GM19240 (cell line): ENCODE results near the gene ANKRD13A.
"Not testable (repeated sequence)": the region's sequence is repeated elsewhere in the genome, so short reads cannot be mapped to it uniquely, and the experiment has no call there.

ENCODE experiments used
- DNase-seq: peaks from one replicate; pipeline ENCODE4 v3.0.0; 2011; ENCODE audit warnings: low spot score; ENCODE audit not compliant: insufficient read length

The ANKRD13A gene

DNA sequence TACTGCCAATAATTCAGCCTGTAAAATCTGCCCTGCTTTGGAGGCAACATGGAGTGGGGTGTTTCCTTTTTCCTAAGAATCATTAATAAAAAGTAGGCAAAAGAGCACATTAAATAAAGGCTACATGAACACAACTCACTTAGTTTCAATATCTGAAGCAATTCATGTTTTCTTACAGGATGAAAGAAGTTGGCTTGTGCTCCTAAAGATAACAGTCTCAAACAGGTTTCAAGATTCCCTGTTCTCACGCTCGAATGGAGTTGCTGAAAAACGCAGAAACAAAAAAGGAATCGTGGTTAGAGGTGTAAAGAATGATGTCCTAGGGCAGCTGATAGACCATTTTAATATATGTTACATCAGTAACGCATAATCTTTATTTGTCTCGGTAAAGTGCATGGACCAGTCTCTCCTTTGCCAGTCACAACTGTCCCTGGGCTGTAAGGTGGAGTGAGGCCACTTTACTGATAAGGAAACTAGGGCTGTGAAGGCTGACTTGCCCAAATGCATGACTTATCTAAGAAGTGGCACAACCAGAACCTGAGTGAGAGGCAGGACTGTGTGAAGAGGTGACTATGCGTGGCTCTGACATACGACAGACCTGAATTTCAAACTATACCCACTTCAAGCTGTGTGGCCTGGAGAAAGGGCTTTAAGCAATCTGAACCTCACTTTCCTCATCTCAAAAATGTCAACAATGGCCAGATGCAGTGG, 15.6 kb upstream of the ANKRD13A start:
- no peak for DNase-seq

DNA sequence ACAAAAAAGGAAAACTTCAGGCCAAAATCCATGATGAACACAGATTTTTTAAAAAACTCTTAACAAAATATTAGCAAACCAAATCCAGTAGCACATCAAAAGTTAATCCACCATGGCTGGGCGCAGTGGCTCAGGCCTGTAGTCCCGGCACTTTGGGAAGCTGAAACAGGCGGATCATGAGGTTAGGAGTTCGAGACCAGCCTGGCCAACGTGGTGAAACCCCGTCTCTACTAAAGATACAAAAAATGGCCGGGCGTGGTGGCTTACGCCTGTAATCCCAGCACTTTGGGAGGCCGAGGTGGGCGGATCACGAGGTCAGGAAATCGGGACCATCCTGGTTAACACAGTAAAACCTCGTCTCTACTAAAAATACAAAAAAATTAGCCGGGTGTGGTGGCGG, 13.0 kb upstream of the ANKRD13A start:
- DNase-seq = not testable (repeated sequence)

DNA sequence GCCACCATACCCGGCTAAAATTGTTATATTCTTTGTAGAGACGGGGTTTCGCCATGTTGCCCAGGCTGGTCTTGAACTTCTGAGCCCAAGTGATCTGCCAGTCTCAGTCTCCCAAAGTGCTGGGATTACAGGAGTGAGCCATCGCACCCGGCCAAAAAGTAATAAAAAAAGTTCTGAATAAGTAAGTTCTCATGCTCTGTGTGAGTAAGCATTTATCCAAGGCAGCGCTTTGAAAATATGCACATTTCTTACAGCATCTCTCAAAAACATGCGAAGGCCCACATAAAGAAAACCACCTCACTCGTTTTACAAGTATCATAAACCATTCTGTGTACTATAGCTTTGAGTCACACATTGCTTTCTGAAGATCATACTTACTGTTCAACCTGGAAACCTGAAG, 11.6 kb upstream of the ANKRD13A start:
- DNase-seq = no peak

DNA sequence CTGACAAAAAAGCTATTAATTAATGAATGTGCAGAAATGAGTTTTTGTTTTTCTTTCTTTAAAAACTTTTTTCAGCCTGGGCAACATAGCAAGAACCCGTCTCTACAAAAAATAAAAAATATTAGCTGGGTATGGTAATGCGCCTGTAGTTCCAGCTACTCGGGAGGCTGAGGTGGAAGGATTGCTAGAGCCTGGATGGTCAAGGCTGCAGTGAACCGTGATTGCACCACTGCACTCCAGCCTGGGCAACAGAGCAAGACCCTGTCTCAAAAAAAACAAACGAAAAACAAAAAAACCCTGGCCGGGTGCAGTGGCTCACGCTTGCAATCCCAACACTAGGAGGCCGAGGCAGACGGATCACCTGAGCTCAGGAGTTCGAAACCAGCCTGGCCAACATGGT, 11.0 kb upstream of the ANKRD13A start:
- DNase-seq = no peak

DNA sequence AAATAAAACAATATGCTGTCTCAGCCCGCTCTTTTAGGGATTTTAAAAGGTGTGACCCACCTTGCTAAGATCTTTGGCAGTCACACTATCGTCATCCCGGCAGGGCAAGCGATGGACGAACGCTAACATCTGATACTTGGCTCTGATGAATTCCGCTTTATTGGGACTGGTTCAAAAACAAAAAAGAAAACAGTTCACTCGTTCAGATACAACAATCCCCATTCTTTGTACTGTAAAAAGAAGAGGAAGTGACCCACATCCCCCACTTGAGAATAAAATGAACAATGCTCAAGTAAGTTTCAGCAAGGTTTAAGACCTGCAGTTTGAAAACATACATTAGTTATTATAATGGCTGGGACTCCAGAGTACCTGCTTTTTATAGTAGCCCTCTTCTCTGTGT, 10.3 kb upstream of the ANKRD13A start:
- DNase-seq = no peak

DNA sequence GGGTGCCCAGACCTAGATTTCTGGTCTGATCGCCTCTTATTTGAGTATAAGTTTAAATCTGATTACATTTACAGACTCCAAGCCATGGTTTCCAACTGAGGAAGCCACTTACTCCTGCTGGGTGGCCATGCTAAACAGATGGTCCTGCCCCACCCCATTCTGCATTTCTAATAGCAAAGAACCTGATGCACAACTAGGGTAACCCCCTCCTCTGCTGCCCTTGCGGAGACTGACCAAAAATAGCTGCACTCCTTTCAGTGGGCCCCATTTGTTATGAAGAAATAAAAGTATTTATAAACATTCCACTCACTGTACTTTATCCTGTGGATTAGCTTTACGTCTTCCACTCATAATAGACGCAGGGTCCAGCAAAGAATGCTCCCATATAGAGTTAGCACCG, 9.8 kb upstream of the ANKRD13A start:
- no peak for DNase-seq

DNA sequence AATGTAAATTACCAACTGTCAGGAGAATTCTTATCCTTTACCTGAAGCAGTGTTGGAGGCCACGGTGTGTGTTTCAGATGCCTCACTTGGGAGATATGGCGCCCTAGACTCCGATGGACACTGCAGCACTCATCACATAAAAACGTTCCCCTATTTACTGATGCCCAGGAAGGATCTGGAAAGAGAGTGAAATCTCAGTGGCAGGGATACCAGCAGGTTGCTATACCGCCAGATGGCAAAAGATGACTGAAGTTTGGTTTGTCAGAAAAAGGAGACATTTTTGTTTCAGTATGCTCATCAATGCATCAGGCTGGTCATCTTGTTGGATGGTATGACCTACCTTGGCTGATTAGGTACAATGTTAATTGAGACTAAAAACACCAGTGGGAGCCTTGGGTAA, 7.6 kb upstream of the ANKRD13A start:
- DNase-seq = no peak

DNA sequence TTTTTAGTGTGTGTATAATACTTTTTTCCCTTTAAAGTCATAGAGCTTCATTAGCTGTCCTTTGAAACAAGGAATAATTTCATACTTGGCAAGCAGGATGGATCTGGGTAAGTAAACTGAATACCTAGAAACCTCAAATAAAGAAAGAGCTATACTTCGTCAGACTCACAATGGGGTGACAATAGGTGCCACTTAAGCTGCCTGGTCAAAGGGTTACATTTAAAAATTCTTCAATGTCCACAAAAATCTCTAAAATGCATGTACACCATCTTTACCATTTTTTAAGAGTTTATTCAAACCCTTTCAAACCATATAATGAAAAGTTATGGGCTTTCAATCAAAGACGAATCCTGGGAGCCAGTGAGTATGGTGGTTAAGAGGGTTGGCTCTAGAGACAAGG, 6.1 kb upstream of the ANKRD13A start:
- no peak for DNase-seq

DNA sequence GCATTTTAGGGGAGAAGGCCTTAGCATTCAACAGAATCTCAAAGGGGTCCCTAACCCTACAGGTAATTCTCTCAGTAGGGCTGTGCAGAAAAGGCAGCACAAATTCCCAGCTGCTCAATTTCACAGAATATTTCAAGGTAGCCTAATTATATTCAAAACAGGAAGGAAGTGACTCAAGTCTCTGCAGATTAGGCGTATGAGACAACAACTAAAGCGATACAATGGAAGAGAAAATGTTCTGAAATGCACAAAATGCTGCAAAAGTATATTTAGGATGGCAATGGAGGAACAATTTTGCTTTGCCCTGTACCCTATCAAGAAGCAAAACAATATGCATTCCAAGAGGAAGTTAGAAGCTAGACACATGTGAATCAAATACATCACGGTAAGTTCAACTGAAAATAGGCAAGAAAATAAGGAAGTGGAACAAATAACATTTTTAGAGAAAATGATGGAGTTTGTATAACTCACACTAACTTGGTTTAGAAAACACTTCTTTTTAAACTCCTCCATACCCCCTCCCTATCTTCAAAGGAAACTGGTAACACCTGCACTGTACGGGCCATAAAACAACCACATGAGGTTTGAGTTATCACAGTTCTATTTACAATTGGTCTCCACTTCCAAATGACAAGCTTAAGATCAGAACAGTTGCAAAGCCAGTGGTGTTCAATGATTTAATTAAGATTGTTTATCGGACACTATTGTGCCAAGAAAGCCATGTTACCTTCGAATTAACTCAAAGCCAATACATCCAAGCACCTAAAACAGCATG, 4.6 kb upstream of the ANKRD13A start:
- no peak for DNase-seq

DNA sequence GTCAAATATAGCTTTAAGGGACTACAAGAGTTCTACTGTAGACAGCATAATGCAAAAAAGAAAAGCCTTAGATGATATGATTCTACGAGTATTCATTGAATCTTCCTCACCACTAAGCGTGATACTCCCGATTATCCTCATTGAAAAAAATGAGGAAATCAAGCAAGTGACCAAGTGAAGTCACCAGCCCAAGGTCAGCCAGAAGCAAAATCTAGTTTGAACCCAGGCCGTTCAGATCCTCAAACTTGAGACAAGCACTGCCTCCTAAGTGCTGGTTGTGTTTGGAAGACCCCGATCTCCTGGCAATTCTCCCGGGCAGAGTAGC, 3.9 kb upstream of the ANKRD13A start:
- no peak for DNase-seq

DNA sequence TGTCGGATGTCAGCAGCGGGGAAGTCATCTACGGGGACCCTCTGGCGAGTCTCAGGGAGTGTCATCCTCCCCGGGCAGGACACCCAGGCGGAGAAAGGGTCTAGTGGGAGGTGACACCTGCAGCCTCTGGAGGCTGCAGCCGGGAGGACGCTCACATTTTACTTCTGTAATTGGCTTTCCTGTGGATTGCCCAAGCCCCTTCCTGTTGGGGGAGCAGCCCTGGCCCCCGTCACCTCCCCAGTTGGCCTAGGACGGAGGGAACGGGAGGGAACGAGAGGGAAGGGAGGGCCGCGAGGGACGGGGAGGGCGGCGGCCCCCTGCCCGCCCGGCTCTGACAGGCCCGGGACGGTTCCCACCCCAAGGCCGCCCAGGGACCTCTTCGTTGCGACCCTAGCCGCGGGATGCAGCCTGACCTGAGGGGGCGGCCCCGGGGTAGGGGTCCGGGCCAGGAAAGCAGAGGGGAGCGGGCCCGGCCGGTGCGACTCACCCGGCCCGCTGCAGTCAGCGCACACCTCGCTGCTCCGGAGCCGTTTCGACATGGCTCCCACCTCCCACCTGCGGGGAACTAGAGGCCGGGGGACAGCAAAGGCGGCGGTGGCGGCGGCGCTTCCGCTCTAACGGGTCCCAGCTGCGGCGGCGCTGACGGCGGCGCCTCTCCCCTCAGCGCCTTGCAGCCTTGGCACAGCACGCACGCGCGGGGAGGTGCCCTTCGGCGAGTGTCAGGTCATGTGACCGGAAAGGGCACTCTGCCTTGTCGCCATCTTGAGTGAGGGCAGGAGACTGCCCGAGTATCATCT, 3.3 kb upstream of the ANKRD13A start, which contains the start of gene GIT2:
Gene GIT2 (minus strand): TSS at position 683 of the 797 bp plus-strand sequence. CDS start 144 bp downstream, at position 539.
- peak; percentile 88 for DNase-seq

DNA sequence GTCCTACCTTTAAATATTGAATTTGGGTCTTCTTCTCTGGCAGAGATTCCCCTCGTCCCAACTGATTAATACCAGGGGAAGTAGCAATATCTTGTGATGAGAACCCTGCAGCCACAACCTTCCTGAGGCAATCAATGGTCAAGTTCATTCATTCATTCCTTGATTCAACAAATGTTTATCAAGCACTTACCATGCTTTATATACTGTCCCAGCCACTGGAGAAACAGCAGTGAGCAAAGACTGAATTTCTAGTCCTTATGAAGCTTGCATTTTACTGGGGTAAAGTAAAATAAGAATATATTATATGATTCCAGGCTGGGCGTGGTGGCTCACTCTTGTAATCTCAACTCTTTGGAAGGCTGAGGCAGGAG, 2.8 kb upstream of the ANKRD13A start:
- DNase-seq = no peak

DNA sequence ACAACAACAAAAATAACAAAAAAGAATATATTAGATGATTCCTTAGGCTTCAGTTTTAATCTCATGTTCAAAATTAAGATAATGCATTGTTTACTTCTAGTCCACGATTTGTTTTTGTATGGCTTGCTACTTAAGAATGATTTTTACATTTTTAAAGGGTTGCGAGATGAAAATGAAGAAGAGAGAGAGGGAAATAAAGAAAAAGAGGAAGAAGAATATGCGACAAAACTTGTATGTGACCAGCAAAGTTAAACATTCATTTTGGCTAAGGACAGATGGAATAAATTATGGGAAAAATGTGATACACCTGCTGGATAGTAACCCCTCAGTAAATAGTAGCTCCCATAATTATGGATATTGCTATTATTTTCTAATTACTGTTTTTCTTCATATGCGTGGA, 1.8 kb upstream of the ANKRD13A start:
- no peak for DNase-seq

DNA sequence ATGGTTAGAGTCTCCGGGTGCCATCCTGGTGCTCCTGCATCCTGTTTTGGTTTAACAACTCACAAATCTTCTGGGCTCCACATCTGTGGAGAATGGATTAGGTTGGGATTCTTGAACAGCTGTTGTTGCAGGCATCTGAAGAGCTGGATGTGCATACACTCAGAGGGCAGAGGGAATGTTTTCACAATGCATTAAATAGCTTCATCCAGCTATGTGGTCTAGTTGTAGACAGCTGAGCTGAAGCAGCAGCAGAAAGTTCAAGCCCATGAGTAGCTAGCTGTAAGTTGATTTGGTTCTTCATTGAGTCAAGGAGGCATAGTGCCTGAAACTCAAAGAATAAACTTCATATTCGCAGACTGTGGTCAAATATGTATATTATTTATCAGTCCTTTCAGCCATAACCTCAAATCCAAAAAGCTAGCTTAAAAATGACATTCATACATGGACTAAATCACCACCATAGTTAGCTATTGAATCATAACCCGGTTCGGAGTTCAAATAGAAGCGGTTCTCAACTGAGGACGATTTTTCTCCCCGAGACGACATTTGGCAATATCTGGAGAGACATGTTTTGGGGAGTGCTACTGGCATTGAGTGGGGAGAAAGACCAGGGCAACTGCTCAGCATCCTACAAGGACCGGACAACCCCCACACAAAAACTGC, 858 bp upstream of the ANKRD13A start:
- no peak for DNase-seq

DNA sequence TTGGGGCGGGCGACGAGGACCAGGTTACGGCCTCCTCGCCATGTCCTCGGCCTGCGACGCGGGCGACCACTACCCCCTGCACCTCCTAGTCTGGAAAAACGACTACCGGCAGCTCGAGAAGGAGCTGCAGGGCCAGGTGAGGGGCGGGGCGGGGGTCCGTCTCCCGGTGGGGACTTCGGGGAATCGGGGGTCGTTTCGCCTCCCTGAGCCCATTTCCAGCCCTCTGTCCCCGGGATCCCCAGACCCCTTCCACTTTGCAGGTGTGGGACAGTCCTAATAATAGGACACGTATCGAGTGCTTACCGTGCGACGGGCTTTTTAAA, 380 bp downstream of the ANKRD13A start:
- no peak for DNase-seq

DNA sequence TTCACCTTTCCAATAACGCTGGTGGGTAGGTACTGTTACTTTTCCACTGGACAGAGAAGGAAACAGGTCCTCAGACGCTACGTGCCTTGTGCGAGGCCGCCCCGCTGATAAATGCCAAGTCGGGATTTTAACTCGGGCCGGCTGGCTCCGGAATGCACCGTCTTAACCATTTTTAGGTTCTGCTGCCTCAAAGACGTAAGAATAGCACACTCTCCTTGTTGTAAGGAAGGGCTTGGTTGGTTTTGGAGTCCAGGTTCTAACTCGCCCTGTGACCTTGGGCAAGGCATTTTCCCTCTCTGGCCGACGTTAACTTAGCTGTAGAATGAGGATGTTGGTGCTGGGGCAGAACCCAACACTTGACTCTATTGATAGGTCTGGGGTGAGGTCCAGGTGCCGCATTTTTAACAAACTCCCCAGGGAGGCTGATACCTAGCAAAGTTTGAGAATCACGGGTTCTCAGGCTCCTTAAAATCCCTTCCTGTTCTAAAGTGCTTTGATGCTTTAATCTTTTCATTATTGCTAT, 814 bp downstream of the ANKRD13A start:
- DNase-seq = no peak

DNA sequence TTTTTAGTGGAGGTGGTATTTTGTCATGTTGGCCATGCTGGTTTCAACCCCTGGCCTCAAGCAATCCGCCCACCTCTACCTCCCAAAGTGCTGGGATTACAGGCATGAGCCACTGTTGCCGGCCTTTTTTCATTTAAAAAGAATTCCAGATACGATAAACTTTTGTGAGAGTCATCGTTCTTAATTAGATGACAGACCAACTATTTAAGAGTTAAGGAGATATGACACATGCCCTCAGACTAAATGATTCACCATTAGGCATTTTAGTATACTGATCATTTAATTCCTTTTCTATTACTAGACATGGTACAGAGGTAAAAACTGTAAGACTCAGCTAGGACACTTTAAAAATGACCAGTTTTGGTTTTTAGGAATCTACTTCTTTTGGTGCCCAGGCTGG, 2.4 kb downstream of the ANKRD13A start:
- no peak for DNase-seq

DNA sequence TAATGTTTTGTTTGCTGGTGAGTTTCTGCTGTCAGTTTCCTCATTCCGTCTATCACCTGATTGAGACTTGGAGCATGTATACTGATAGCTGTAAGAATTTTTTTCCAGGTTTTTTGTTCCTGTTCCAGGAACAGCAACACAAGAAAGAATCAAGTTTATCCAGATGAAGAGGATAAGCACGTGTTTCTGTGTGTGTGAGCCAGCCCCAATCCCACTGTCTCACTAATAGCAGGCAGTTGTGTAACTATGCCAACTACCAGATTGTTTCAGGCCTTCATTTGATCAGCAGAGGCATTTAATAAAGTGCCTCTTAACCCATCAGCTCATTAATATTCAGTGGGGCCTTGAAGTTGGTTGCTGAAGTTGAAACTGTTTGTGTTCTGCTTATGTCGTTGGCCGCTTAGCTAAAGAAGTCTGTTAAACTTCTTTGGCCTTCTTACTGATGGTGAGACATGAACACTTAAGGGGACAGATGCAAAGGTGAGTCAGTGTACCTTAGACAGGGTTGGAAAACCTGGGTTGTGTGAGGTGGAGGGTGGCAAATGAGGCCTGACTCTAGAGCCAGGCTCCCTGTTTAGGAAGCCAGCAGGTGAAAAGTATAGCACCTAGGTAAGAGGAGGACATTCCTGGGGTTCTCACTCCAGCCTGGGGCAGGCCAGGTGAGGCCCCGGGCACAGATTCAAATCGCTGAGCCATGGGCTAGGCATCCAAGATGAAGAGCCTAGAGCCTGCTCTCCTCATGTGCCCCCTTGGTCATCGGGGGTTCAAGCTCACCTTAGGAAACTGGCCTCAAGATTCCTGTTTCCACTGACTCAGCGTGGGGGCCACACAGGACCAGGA, 3.7 kb downstream of the ANKRD13A start:
- no peak for DNase-seq

DNA sequence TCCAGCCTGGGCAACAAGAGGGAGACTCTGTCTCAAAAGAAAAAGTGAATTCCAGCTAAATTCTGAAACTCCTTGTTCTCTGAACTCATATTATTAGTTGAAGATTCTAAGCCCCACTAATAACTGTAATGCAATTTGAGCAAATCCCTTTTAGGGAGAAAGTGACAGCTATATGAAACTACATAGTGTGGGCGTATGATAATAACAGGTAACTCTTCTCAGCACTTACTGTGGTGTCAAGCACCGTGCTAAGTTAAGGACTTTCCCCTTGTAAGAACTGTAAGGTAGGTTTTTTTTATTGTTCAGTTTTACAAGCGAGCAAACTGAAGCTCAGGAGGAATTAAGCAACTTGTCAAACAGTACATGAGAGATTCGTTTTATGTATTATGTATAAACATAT, 5.4 kb downstream of the ANKRD13A start:
- no peak for DNase-seq

DNA sequence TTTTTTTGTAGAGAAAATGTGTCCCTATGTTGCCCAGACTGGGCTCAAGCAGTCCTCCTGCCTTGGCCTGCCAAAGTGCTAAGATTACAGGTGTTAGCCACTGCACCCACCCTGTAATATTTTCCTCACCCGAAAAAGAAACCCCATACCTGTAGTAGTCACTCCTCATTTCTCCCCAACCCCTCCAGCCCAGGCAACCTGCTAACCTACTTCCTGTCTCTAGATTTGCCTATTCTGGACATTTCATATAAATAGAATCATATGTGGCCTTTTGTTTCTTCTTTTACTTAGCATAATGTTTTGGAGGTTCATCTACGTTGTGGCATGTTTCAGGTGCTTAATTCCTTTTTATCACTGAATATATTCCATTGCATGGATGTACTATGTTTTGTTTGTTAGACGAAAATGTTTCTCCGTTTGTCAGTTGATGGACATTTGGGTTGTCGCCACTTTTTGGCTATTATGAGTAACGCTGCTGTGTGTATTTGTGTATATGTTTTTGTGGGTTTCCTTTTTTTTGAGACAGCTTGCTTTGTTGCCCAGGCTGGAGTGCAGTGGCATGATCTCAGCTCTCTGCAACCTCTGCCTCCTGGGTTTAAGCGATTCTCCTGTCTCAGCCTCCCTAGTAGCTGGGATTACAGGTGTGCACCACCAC, 6.2 kb downstream of the ANKRD13A start:
- no peak for DNase-seq
